ENCODE data around the gene HIP1. TPM values are rescaled to one million over a fixed set of nuclear protein-coding genes. Genes with fewer than 3 reads are reported as not detected.

Gene HIP1
- total RNA-seq, 4 donors from 2014 or later = 12.6 to 43.3 (median 31.1) TPM

GRCh38 chr7:75699993-75700392, 38.7 kb downstream of the HIP1 start:
- no peak for TF ChIP-seq CTCF (IDR thresholded peaks at IDR 0.05; ENCODE audit: low read depth)

GRCh38 chr7:75698358-75698757, 40.4 kb downstream of the HIP1 start:
- TF ChIP-seq CTCF (IDR thresholded peaks at IDR 0.05; ENCODE audit: low read depth) = no peak

- TF ChIP-seq CTCF (IDR thresholded peaks at IDR 0.05; ENCODE audit: low read depth) = no peak
These were observed 42.3 kb downstream of the HIP1 start for GRCh38 chr7:75696263-75697037.

GRCh38 chr7:75694638-75695399, 43.9 kb downstream of the HIP1 start:
- no peak for TF ChIP-seq CTCF (IDR thresholded peaks at IDR 0.05; ENCODE audit: low read depth)

- TF ChIP-seq CTCF (IDR thresholded peaks at IDR 0.05; ENCODE audit: low read depth) = no peak
These were observed 46.8 kb downstream of the HIP1 start for GRCh38 chr7:75691793-75692543.

- TF ChIP-seq CTCF (IDR thresholded peaks at IDR 0.05; ENCODE audit: low read depth) = no peak
These were observed 48.6 kb downstream of the HIP1 start for GRCh38 chr7:75690121-75690523.
